Thyroid gland (tissue), 4 donors: ENCODE data around the gene CYP27A1.

Source experiments
- CTCF ChIP-seq, 6 experiments: fragments of 200-600 bp in 3 of 6; fragments of 450-650 bp in 3 of 6; sonication (generic) in 3 of 6; IDR thresholded peaks; one replicate each; pipeline ENCODE4 v1.5.1; 2016 to 2019; ENCODE audit warnings: antibody characterized with exemption in 6 of 6, mild to moderate bottlenecking in 2 of 6, inconsistent platforms in 1 of 6, moderate library complexity in 1 of 6
- POLR2A ChIP-seq, 2 donors: fragments of 450-650 bp; IDR thresholded peaks; one replicate each; pipeline ENCODE4 v1.6.1; 2017; ENCODE audit warnings: antibody characterized with exemption in 2 of 2, mild to moderate bottlenecking in 2 of 2, moderate library complexity in 1 of 2

- no peak for TF ChIP-seq CTCF (IDR thresholded peaks at IDR 0.05)
- TF ChIP-seq POLR2A (IDR thresholded peaks at IDR 0.05), result no peak
These were observed 67.8 kb downstream of the CYP27A1 start for GRCh38 chr2:218849721-218850120.
